ENCODE results near the gene CCDC106. TPM values are rescaled to one million over a fixed set of nuclear protein-coding genes. Genes with fewer than 3 reads are reported as not detected.
A peak's percentile ranks its signal among the peaks of the same experiment; 100 is the strongest.

CCDC106 gene
- 7.8 and 9.3 TPM in 2 replicates for total RNA-seq (2014; rRNA removed; shearing (Covaris generic); ENCODE audit: low replicate concordance)

- peak; percentile 48 for DNase-seq (ENCODE audit: low read depth)
- in situ Hi-C loops (cut with HindIII; ENCODE audit: low pct_unique_long_range_greater_than_20kb, low sequenced_read_pairs), result no loop called here
Measured at GRCh38 chr19:55647732-55648584, at the start of gene CCDC106. TSS of gene CCDC106 (plus strand) at chr19:55648212. CDS start at chr19:55649047, 835 bp downstream.

- peak; percentile 99 for DNase-seq (ENCODE audit: low read depth)
- in situ Hi-C loops (cut with HindIII; ENCODE audit: low pct_unique_long_range_greater_than_20kb, low sequenced_read_pairs), result no loop called here
Measured at GRCh38 chr19:55598719-55599467, 49.1 kb upstream of the CCDC106 start.

GRCh38 chr19:55599468-55599841, 48.6 kb upstream of the CCDC106 start, which contains the start of gene FIZ1:
TSS of gene FIZ1 (minus strand) at chr19:55599517. CDS start at chr19:55597865, 1,652 bp downstream.
- in situ Hi-C loops (cut with HindIII; ENCODE audit: low pct_unique_long_range_greater_than_20kb, low sequenced_read_pairs), result no loop called here
- DNase-seq (ENCODE audit: low read depth), result peak; percentile 100

GRCh38 chr19:55599842-55600661, 48.0 kb upstream of the CCDC106 start, which contains the start of gene ZNF524:
TSS of gene ZNF524 (plus strand) at chr19:55600288. CDS start at chr19:55602113, 1,825 bp downstream.
- in situ Hi-C loops (cut with HindIII; ENCODE audit: low pct_unique_long_range_greater_than_20kb, low sequenced_read_pairs), result no loop called here
- no peak for DNase-seq (ENCODE audit: low read depth)

- no peak for DNase-seq (ENCODE audit: low read depth)
- in situ Hi-C loops (cut with HindIII; ENCODE audit: low pct_unique_long_range_greater_than_20kb, low sequenced_read_pairs), result no loop called here
Measured at GRCh38 chr19:55600662-55601028, 47.4 kb upstream of the CCDC106 start.

- no peak for DNase-seq (ENCODE audit: low read depth)
- in situ Hi-C loops (cut with HindIII; ENCODE audit: low pct_unique_long_range_greater_than_20kb, low sequenced_read_pairs), result no loop called here
Measured at GRCh38 chr19:55601084-55601483, 46.9 kb upstream of the CCDC106 start.

GRCh38 chr19:55602104-55603001, 45.7 kb upstream of the CCDC106 start:
- in situ Hi-C loops (cut with HindIII; ENCODE audit: low pct_unique_long_range_greater_than_20kb, low sequenced_read_pairs), result no loop called here
- no peak for DNase-seq (ENCODE audit: low read depth)

GRCh38 chr19:55603115-55603514, 44.9 kb upstream of the CCDC106 start:
- no peak for DNase-seq (ENCODE audit: low read depth)
- in situ Hi-C loops (cut with HindIII; ENCODE audit: low pct_unique_long_range_greater_than_20kb, low sequenced_read_pairs), result no loop called here

GRCh38 chr19:55603581-55604292, 44.3 kb upstream of the CCDC106 start:
- in situ Hi-C loops (cut with HindIII; ENCODE audit: low pct_unique_long_range_greater_than_20kb, low sequenced_read_pairs), result no loop called here
- DNase-seq (ENCODE audit: low read depth), result no peak

GRCh38 chr19:55605207-55605636, 42.8 kb upstream of the CCDC106 start:
- in situ Hi-C loops (cut with HindIII; ENCODE audit: low pct_unique_long_range_greater_than_20kb, low sequenced_read_pairs), result no loop called here
- peak; percentile 99 for DNase-seq (ENCODE audit: low read depth)

GRCh38 chr19:55605637-55606470, 42.2 kb upstream of the CCDC106 start, which contains the start of gene ZNF865:
TSS of gene ZNF865 (plus strand) at chr19:55605647. CDS start at chr19:55613619, 7,972 bp downstream.
- in situ Hi-C loops (cut with HindIII; ENCODE audit: low pct_unique_long_range_greater_than_20kb, low sequenced_read_pairs), result no loop called here
- peak; percentile 85 for DNase-seq (ENCODE audit: low read depth)

GRCh38 chr19:55606471-55606787, 41.6 kb upstream of the CCDC106 start:
- no peak for DNase-seq (ENCODE audit: low read depth)
- in situ Hi-C loops (cut with HindIII; ENCODE audit: low pct_unique_long_range_greater_than_20kb, low sequenced_read_pairs), result no loop called here

- DNase-seq (ENCODE audit: low read depth), result no peak
- in situ Hi-C loops (cut with HindIII; ENCODE audit: low pct_unique_long_range_greater_than_20kb, low sequenced_read_pairs), result no loop called here
Measured at GRCh38 chr19:55606817-55607216, 41.2 kb upstream of the CCDC106 start.

- in situ Hi-C loops (cut with HindIII; ENCODE audit: low pct_unique_long_range_greater_than_20kb, low sequenced_read_pairs), result no loop called here
- no peak for DNase-seq (ENCODE audit: low read depth)
Measured at GRCh38 chr19:55609326-55609725, 38.7 kb upstream of the CCDC106 start.

- no peak for DNase-seq (ENCODE audit: low read depth)
- in situ Hi-C loops (cut with HindIII; ENCODE audit: low pct_unique_long_range_greater_than_20kb, low sequenced_read_pairs), result no loop called here
Measured at GRCh38 chr19:55611300-55611982, 36.6 kb upstream of the CCDC106 start.

All from Caki2 (cell line).